ENCODE data around the gene SLC1A3.

SLC1A3 gene
- long read RNA-seq, partial matches to known transcripts = 0 of 1 reads
- long read RNA-seq, other reads (novel, unspliced or antisense) = 1 of 1 reads

GRCh38 chr5:36606428-36607113 is at the start of gene SLC1A3:
Gene SLC1A3, plus strand, starts transcription at chr5:36606606. Its CDS starts 1,818 bp downstream, at chr5:36608424.
- H3K27ac ChIP-seq (replicated peaks) = peak within 1 kb of the TSS; percentile 5
- DNase-seq (ENCODE audit: low read depth in 1 of 2, low spot score in 1 of 2) = peak; percentile 47 to 49

GRCh38 chr5:36558641-36559040 is 47.8 kb upstream of the SLC1A3 start:
- Histone ChIP-seq H3K27me3 (ENCODE audit: insufficient read depth, poor library complexity, severe bottlenecking) (no peaks in the 10 kb centered on the region), H3K4me3 (replicated peaks; ENCODE audit: insufficient read depth, low read length) (no peak overlapping the region), H3K27ac (replicated peaks) (no peak overlapping the region)
- TF ChIP-seq SPI1 (IDR thresholded peaks at IDR 0.05; ENCODE audit: borderline replicate concordance, low read depth) (no peak), GABPA (IDR thresholded peaks at IDR 0.05; ENCODE audit: low read depth) (no peak), POLR2AphosphoS5 (IDR thresholded peaks at IDR 0.05; ENCODE audit: low read depth) (no peak), CTCF (IDR thresholded peaks at IDR 0.05; ENCODE audit: insufficient read depth, low read length) (no peak), REST (IDR thresholded peaks at IDR 0.05; ENCODE audit: insufficient replicate concordance, low read depth) (no peak)
- DNase-seq (ENCODE audit: low read depth in 1 of 2, low spot score in 1 of 2) = no peak

More at GRCh38 chr5:36606428-36607113, at the start of gene SLC1A3:
- Histone ChIP-seq H3K4me3 (replicated peaks; ENCODE audit: insufficient read depth, low read length) (peak within 1 kb of the TSS; percentile 78), H3K27me3 (ENCODE audit: insufficient read depth, poor library complexity, severe bottlenecking) (no peaks in the 10 kb centered on the region)
- no peak for TF ChIP-seq CTCF (IDR thresholded peaks at IDR 0.05; ENCODE audit: insufficient read depth, low read length)
- TF ChIP-seq POLR2AphosphoS5 (IDR thresholded peaks at IDR 0.05; ENCODE audit: low read depth) = 0 out of 2 replicates have a peak, but pooled peaks have one; percentile 32

GRCh38 chr5:36561601-36562000 is 44.8 kb upstream of the SLC1A3 start:
- Histone ChIP-seq H3K27ac (replicated peaks) (no peak overlapping the region), H3K4me3 (replicated peaks; ENCODE audit: insufficient read depth, low read length) (no peak overlapping the region), H3K27me3 (ENCODE audit: insufficient read depth, poor library complexity, severe bottlenecking) (no peaks in the 10 kb centered on the region)
- TF ChIP-seq GABPA (IDR thresholded peaks at IDR 0.05; ENCODE audit: low read depth) = no peak
- TF ChIP-seq SPI1 (IDR thresholded peaks at IDR 0.05; ENCODE audit: borderline replicate concordance, low read depth) = peak; percentile 52; the same call in 1 of the 2 replicates
- peak in 1 of 2 experiments; percentile 52 for DNase-seq (ENCODE audit: low read depth in 1 of 2, low spot score in 1 of 2)

GRCh38 chr5:36569491-36569890 is 36.9 kb upstream of the SLC1A3 start:
- no peak overlapping the region for H3K4me3 ChIP-seq (replicated peaks; ENCODE audit: insufficient read depth, low read length)
- TF ChIP-seq REST (IDR thresholded peaks at IDR 0.05; ENCODE audit: insufficient replicate concordance, low read depth) = no peak
- TF ChIP-seq GABPA (IDR thresholded peaks at IDR 0.05; ENCODE audit: low read depth) = no peak
- TF ChIP-seq SPI1 (IDR thresholded peaks at IDR 0.05; ENCODE audit: borderline replicate concordance, low read depth) = no peak
- no peak for TF ChIP-seq CTCF (IDR thresholded peaks at IDR 0.05; ENCODE audit: insufficient read depth, low read length)
- no peak for TF ChIP-seq POLR2AphosphoS5 (IDR thresholded peaks at IDR 0.05; ENCODE audit: low read depth)

More at GRCh38 chr5:36569491-36569890, 36.9 kb upstream of the SLC1A3 start:
- no peak for DNase-seq (ENCODE audit: low read depth in 1 of 2, low spot score in 1 of 2)
- H3K27ac ChIP-seq (replicated peaks) = no peak overlapping the region
- no peaks in the 10 kb centered on the region for H3K27me3 ChIP-seq (ENCODE audit: insufficient read depth, poor library complexity, severe bottlenecking)

Data from HL-60 (cell line).